Measurements from ENCODE around the gene CILP.

CILP gene, protein sequence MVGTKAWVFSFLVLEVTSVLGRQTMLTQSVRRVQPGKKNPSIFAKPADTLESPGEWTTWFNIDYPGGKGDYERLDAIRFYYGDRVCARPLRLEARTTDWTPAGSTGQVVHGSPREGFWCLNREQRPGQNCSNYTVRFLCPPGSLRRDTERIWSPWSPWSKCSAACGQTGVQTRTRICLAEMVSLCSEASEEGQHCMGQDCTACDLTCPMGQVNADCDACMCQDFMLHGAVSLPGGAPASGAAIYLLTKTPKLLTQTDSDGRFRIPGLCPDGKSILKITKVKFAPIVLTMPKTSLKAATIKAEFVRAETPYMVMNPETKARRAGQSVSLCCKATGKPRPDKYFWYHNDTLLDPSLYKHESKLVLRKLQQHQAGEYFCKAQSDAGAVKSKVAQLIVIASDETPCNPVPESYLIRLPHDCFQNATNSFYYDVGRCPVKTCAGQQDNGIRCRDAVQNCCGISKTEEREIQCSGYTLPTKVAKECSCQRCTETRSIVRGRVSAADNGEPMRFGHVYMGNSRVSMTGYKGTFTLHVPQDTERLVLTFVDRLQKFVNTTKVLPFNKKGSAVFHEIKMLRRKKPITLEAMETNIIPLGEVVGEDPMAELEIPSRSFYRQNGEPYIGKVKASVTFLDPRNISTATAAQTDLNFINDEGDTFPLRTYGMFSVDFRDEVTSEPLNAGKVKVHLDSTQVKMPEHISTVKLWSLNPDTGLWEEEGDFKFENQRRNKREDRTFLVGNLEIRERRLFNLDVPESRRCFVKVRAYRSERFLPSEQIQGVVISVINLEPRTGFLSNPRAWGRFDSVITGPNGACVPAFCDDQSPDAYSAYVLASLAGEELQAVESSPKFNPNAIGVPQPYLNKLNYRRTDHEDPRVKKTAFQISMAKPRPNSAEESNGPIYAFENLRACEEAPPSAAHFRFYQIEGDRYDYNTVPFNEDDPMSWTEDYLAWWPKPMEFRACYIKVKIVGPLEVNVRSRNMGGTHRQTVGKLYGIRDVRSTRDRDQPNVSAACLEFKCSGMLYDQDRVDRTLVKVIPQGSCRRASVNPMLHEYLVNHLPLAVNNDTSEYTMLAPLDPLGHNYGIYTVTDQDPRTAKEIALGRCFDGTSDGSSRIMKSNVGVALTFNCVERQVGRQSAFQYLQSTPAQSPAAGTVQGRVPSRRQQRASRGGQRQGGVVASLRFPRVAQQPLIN

DNA sequence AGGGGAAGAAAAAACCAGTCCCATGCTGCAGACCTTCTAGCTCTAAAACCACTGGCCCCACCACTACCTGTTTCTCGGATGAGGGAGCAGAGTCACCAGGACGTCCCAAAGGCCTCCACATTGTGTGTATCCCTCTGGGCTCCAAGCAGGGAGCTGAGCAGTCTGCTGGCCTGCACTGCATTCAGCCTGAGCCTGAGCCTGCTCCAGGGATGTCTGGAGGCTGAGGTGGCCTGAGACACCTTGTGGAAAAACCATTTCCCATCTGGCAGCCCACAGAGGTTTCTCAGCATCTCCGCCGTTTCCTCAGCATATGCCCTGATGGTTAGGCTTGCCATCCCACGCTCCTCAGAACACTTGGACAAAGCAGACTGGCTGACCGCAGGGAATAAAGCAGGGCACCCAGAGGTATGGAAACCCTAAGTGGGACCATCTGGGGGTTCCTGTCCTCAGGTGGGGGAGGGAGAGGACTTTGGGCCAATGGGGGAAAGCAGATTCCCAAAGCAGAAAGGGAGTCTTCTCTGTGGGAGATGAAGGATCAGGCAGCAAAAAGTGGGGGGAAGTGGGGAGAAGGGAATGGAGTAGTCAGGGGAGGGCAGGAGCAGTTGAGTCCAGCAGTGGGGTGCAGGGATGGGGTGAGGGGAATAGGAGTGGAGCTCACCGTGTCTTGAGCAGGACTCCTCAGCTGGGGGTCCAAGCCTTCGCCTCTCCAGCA, at the start of gene CILP:
Gene CILP (minus strand): TSS at position 704 of the 712 bp plus-strand sequence. CDS start 1,718 bp downstream, outside the sequence.
- no peak for DNase-seq (ENCODE audit: low read depth in 1 of 2, low spot score in 1 of 2)
- TF ChIP-seq JUND (IDR thresholded peaks at IDR 0.05; ENCODE audit: low read depth): no peak
- in situ Hi-C loops (cut with HindIII; ENCODE audit: low pct_unique_long_range_greater_than_20kb, low sequenced_read_pairs): no loop called here

DNA sequence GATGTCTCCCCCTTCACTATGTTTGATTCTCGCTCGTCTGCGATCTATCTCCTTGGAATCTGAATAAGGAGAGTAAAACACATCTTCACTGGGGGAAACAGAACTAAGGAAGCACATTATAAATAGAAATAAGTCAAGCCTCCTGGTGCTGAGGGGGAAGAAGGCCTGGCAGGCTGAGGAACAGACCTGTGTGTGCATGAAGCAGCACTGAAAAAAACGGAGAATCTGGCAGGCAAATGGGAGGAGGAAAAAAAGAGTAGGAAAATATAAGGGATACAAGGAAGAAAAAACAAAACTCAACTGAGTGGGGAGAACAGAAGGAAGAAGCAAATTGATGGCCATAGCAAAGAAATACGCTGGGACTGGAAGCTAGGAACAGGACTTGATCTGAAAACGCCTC, 49.7 kb upstream of the CILP start:
- no peak for DNase-seq (ENCODE audit: low read depth in 1 of 2, low spot score in 1 of 2)
- no peak for TF ChIP-seq JUND (IDR thresholded peaks at IDR 0.05; ENCODE audit: low read depth)
- in situ Hi-C loops (cut with HindIII; ENCODE audit: low pct_unique_long_range_greater_than_20kb, low sequenced_read_pairs): no loop called here

DNA sequence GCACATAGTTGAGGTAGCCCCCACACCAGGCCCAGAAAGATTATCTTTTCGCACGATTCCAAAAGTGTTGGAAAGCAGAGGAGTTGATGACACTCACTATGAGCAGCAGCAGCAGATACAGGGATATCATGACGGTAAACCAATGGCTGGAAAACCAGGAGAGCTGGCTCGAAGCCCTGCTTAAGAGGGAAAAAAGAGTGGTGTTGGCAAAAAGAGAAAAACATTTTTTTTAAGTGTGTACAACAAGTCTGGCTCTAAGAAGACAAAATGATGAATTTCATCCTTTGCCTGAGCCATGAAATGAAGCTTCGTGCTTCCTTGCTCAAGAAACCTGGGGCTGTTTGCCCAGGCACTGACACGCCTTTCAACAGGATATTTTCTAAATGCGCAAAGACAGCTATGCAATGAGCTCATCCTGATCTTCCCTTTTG, 48.1 kb upstream of the CILP start:
- DNase-seq (ENCODE audit: low read depth in 1 of 2, low spot score in 1 of 2): no peak
- no peak for TF ChIP-seq JUND (IDR thresholded peaks at IDR 0.05; ENCODE audit: low read depth)
- in situ Hi-C loops (cut with HindIII; ENCODE audit: low pct_unique_long_range_greater_than_20kb, low sequenced_read_pairs): no loop called here

DNA sequence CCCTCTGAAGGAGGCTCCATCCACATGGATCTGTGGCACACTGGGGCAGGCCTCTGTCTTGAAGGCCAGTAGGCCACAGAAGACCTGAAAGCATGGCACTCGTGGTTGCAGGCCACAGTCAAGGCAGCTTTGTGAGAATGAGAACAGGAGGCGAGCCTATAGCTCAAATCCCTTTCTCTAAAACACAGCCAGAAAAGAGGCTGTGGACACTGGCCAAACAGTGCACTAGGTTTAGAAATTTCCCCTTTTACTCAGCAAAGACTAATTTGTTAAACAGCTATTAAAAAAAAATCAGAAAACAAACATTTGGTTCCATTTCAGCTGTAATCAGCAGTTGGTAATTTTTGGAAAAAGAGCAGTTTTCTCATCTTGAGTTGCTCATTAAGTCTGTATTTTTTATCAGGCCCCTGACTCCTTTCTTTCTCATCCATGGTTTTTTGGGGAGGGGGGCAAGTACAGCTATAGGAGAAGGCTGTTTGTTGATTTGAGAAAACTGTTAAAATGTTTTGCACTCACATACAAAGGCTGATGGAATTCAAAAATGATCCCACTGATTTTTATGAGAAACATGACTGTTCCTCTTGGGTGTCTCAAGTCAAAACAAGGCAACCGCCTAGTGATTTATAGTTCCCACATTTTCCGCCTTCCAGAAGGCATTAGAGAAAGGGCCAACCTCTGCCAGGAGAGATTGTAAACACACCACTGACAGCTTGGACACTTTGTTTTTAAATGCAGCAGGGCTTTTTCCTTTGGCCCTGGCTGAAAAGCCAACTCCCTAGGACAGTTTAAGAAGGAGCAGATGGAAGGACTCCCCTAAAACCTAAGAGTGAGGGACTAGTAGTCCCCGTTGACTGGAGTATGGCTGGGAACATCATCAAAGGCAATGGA, 47.3 kb upstream of the CILP start:
- no peak for TF ChIP-seq JUND (IDR thresholded peaks at IDR 0.05; ENCODE audit: low read depth)
- in situ Hi-C loops (cut with HindIII; ENCODE audit: low pct_unique_long_range_greater_than_20kb, low sequenced_read_pairs): no loop called here

DNA sequence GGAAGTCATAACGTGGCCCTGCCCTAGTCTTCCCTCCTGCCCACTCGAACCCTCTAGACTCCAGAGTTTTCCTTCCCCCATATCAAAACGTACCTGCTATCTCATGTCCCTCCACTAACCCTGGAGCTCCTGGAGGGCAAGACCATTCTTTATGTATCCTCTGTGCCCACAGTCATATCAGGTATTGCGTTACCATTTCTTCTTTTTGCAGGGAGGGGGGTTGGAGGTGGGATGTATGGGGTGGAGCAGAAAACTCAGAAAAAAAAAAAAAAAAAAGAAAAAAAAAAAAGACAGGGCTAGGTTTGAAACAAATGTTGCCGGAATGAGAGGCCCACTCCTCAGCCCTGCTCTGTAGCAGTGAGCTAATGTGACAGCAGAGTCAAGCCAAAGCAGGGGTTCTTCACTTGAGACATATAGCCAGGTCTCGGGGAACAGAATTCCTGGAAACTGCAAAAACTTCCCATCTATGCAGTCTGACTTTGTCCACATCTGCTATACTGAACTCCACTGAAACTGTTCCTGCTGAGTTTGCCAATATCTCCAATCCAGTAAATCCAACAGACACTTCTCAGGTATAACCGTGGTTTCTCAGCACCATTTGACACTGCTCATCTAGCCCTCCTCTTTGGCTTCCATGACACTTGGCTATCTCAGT, 44.3 kb upstream of the CILP start:
- in situ Hi-C loops (cut with HindIII; ENCODE audit: low pct_unique_long_range_greater_than_20kb, low sequenced_read_pairs): no loop called here
- DNase-seq (ENCODE audit: low read depth in 1 of 2, low spot score in 1 of 2): no peak
- no peak for TF ChIP-seq JUND (IDR thresholded peaks at IDR 0.05; ENCODE audit: low read depth)

More for the DNA sequence above, 47.3 kb upstream of the CILP start:
- DNase-seq (ENCODE audit: low read depth in 1 of 2, low spot score in 1 of 2): no peak

DNA sequence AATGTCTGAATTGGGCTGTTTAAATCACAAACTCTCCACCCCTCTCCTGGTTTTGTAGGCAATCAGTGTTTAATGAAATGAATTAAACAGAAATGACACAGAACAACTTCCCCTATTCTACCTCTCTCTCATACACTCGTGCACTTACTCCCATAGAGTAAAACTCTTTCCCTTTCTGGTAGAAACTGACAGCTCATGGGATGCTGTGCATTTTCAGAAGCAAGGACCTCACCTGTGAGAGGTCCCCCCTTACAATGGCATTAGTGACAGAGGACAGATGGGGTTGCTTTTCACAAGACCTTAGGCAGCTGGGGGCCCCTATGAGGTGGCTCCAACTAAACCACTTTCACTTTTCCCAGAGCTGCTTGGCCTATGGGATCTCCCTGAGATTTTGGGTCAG, 43.5 kb upstream of the CILP start:
- in situ Hi-C loops (cut with HindIII; ENCODE audit: low pct_unique_long_range_greater_than_20kb, low sequenced_read_pairs): no loop called here
- DNase-seq (ENCODE audit: low read depth in 1 of 2, low spot score in 1 of 2): no peak
- TF ChIP-seq JUND (IDR thresholded peaks at IDR 0.05; ENCODE audit: low read depth): no peak

DNA sequence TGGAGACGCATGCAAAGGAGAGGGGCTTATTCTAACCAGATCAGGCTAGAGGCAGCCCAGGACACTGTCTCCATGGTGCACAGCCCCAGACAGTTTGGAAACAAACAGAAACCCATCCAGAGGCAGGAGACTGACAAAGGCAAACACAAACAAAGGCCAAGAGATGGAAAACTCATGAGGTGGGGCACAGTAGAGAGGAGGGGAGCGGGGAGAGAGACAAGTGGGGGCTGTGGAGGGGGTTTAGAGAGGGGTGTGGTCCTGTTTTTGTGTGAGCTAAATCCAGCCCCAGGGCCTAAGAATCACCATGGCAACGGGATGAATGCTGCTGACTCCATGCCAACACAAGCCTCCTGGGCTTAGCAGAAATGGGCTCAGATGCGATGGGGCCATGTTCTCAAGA, 43.1 kb upstream of the CILP start:
- no peak for TF ChIP-seq JUND (IDR thresholded peaks at IDR 0.05; ENCODE audit: low read depth)
- in situ Hi-C loops (cut with HindIII; ENCODE audit: low pct_unique_long_range_greater_than_20kb, low sequenced_read_pairs): no loop called here
- no peak for DNase-seq (ENCODE audit: low read depth in 1 of 2, low spot score in 1 of 2)

DNA sequence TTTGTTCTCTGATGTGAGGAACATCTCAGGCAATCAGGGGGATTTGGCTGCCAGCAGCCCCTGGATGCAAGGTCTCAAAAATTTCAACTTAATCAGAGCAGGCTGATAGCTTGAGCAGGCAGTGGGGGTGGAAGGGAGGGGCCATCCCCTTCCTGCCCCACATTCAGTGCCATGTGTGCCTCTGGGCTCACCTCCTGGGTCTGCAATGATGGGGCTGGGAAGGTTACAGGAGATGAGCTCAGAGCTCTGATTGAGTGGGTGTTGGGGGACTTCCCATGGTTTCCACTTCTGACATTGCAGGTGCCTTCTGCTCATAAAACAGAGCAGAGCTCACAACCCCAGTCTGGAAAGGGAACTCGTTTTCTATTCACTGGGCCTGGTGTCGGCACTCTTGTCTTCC, 38.4 kb upstream of the CILP start:
- no peak for TF ChIP-seq JUND (IDR thresholded peaks at IDR 0.05; ENCODE audit: low read depth)
- no peak for DNase-seq (ENCODE audit: low read depth in 1 of 2, low spot score in 1 of 2)

DNA sequence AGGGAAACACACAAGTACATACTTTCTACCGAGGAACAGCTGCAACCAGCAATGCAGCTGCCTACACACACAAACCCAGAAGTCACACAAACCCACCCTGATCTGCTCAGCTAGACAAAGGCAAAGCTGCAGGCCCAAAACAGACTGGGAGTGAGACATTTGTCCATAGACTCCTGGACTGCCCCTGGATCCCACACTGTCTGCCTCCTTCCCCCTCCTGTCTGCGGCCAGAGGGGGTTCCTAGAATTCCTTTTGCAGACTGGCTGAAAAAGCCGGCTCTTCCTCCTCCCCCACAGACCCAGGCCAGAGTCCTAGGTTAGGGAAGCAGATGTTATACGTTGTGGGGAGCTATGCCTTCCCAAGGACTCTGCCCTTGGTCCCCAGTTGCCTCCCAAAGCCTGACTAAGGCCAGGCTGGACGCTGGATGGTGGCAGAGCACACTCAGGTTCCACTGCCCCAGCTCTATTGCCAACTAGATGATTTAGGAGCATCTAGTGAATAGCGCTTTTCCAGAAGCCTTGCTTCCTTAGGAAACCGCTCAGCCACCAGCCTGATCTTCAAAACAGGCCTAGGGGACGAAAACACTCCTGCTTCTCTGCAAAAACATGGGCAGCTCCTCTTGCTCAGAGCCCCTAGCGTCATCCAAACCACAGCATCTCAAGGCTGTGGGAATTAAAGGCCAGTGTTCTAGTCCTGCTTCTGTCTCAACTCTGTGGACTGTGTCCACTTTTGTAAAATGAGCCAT, 37.4 kb upstream of the CILP start:
- in situ Hi-C loops (cut with HindIII; ENCODE audit: low pct_unique_long_range_greater_than_20kb, low sequenced_read_pairs): no loop called here
- DNase-seq (ENCODE audit: low read depth in 1 of 2, low spot score in 1 of 2): no peak
- TF ChIP-seq JUND (IDR thresholded peaks at IDR 0.05; ENCODE audit: low read depth): no peak

More for the DNA sequence above, 38.4 kb upstream of the CILP start:
- in situ Hi-C loops (cut with HindIII; ENCODE audit: low pct_unique_long_range_greater_than_20kb, low sequenced_read_pairs): no loop called here

DNA sequence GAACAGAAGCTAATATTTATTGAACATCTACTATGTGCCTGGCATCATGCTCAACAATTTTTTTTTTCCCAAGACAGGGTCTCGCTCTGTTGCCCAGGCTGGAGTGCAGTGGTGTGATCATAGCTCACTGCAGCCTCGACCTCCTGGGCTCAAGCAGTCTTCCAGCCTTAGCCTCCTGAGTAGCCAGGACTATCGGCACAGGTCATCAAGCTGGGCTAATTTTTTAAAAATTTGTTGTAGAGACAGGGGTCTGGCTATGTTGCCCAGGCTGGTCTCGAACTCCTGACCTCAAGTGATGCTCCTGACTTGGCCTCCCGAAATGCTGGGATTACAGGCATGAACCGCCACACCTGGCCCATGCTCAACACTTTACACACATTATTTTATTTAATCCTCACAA, 35.7 kb upstream of the CILP start:
- no peak for TF ChIP-seq JUND (IDR thresholded peaks at IDR 0.05; ENCODE audit: low read depth)
- DNase-seq (ENCODE audit: low read depth in 1 of 2, low spot score in 1 of 2): no peak
- in situ Hi-C loops (cut with HindIII; ENCODE audit: low pct_unique_long_range_greater_than_20kb, low sequenced_read_pairs): no loop called here

Measured in T47D (cell line).